ENCODE data around the gene IGLL1.
"Not testable (repeated sequence)": the region's sequence is repeated elsewhere in the genome, so short reads cannot be mapped to it uniquely, and the experiment has no call there.

Gene IGLL1

GRCh38 chr22:23540837-23541236, 39.3 kb downstream of the IGLL1 start:
- not testable (repeated sequence) for DNase-seq (ENCODE audit: low read depth)

GRCh38 chr22:23539839-23540198, 40.3 kb downstream of the IGLL1 start:
- DNase-seq (ENCODE audit: low read depth), result not testable (repeated sequence)

DNA sequence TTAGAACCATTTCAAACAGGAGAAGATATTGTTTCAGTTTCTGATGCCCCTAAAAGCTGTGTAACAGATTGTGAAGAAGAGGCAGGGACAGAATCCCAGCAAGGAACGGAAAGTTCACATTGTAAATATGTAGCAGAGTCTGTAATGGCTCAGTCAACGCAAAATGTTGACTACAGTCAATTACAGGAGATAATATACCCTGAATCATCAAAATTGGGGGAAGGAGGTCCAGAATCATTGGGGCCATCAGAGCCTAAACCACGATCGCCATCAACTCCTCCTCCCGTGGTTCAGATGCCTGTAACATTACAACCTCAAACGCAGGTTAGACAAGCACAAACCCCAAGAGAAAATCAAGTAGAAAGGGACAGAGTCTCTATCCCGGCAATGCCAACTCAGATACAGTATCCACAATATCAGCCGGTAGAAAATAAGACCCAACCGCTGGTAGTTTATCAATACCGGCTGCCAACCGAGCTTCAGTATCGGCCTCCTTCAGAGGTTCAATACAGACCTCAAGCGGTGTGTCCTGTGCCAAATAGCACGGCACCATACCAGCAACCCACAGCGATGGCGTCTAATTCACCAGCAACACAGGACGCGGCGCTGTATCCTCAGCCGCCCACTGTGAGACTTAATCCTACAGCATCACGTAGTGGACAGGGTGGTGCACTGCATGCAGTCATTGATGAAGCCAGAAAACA, 40.8 kb downstream of the IGLL1 start:
- DNase-seq (ENCODE audit: low read depth), result peak; percentile 49

DNA sequence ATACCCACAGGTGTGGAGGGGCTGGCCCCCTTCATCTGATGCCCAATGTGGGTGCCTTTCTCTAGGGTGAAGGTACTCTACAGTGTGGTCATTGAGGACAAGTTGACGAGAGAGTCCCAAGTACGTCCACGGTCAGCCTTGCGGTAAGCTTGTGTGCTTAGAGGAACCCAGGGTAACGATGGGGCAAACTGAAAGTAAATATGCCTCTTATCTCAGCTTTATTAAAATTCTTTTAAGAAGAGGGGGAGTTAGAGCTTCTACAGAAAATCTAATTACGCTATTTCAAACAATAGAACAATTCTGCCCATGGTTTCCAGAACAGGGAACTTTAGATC, 41.4 kb downstream of the IGLL1 start:
- DNase-seq (ENCODE audit: low read depth), result not testable (repeated sequence)

DNA sequence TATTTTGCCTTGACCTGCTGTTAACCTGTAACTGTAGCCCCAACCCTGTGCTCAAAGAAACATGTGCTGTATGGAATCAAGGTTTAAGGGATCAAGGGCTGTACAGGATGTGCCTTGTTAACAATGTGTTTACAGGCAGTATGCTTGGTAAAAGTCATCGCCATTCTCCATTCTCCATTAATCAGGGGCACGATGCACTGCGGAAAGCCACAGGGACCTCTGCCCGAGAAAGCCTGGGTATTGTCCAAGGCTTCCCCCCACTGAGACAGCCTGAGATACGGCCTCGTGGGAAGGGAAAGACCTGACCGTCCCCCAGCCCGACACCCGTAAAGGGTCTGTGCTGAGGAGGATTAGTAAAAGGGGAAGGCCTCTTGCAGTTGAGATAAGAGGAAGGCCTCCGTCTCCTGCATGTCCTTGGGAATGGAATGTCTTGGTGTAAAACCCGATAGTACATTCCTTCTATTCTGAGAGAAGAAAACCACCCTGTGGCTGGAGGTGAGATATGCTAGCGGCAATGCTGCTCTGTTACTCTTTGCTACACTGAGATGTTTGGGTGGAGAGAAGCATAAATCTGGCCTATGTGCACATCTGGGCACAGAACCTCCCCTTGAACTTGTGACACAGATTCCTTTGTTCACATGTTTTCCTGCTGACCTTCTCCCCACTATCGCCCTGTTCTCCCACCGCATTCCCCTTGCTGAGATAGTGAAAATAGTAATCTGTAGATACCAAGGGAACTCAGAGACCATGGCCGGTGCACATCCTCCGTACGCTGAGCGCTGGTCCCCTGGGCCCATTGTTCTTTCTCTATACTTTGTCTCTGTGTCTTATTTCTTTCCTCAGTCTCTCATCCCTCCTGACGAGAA, 42.0 kb downstream of the IGLL1 start:
- not testable (repeated sequence) for DNase-seq (ENCODE audit: low read depth)

GRCh38 chr22:23537416-23537815, 42.7 kb downstream of the IGLL1 start:
- no peak for DNase-seq (ENCODE audit: low read depth)

GRCh38 chr22:23536821-23537345, 43.2 kb downstream of the IGLL1 start:
- no peak for DNase-seq (ENCODE audit: low read depth)

DNA sequence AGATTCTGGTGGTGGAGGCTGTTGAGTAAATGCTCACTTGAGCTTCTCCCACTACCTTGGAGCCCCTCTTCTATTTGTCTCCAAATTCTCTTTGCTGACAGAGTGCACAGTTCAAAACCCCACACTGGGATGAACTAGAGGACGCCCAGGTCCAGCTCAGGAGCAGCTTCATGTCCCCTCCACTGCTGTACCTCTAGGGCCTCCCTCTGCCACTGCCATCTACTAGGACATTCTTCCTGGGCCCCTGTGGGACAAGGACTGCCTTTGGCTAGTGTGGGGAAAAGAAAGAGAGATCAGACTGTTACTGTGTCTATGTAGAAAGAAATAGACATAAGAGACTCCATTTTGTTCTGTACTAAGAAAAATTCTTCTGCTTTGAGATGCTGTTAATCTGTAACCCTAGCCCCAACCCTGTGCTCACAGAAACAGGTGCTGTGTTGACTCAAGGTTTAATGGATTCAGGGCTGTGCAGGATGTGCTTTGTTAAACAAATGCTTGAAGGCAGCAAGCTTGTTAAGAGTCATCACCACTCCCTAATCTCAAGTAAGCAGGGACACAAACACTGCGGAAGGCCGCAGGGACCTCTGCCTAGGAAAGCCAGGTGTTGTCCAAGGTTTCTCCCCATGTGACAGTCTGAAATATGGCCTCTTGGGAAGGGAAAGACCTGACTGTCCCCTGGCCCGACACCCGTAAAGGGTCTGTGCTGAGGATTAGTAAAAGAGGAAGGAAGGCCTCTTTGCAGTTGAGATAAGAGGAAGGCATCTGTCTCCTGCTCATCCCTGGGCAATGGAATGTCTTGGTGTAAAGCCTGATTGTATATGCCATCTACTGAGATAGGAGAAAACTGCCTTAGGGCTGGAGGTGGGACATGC, 44.1 kb downstream of the IGLL1 start:
- not testable (repeated sequence) for DNase-seq (ENCODE audit: low read depth)

- DNase-seq (ENCODE audit: low read depth), result no peak
These were observed 45.0 kb downstream of the IGLL1 start for GRCh38 chr22:23534851-23535717.

GRCh38 chr22:23534201-23534850, 45.8 kb downstream of the IGLL1 start:
- DNase-seq (ENCODE audit: low read depth), result no peak

GRCh38 chr22:23533771-23534191, 46.3 kb downstream of the IGLL1 start:
- DNase-seq (ENCODE audit: low read depth), result no peak

DNA sequence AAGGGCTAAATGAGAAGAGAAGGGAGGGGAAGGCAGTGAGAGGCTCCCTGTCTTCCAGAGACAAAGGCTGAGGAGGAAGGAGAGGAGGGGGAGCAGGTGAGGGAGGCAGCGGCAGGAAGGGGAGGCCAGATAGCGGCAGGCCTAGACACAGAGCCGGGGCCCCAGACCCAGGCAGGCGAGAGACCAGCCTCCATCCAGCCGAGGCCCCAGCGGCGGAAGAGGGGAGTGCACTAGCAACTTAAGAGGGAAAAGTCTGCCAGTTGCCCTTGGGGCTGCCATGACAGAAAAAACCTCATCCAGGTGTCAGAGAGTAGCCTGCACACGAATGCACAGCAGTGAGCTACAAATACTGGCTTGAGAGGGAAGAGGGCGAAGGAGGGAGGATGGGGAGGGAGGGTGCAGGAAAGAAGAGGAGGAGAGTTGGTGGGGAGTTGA, 46.7 kb downstream of the IGLL1 start:
- DNase-seq (ENCODE audit: low read depth), result no peak

DNA sequence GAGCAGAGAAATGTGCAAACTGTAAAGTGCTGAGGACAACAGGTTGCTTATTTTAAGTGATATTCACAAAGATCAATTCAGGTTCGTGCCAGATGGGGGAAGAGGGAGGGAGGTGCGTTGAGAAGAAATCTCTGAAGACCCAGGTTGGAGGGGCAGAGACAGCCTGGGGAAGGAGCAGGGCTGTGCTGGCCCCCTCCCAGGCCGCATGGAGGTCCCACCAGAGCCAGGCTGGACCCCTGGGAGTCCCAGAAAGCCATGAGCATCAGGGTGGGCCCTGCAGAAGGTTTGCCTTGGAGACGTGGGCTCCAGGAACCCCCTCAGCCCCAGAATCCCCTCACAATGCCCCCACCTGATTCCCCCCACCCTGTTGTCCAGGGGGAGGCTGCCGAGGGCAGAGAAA, 47.4 kb downstream of the IGLL1 start:
- DNase-seq (ENCODE audit: low read depth), result no peak

DNA sequence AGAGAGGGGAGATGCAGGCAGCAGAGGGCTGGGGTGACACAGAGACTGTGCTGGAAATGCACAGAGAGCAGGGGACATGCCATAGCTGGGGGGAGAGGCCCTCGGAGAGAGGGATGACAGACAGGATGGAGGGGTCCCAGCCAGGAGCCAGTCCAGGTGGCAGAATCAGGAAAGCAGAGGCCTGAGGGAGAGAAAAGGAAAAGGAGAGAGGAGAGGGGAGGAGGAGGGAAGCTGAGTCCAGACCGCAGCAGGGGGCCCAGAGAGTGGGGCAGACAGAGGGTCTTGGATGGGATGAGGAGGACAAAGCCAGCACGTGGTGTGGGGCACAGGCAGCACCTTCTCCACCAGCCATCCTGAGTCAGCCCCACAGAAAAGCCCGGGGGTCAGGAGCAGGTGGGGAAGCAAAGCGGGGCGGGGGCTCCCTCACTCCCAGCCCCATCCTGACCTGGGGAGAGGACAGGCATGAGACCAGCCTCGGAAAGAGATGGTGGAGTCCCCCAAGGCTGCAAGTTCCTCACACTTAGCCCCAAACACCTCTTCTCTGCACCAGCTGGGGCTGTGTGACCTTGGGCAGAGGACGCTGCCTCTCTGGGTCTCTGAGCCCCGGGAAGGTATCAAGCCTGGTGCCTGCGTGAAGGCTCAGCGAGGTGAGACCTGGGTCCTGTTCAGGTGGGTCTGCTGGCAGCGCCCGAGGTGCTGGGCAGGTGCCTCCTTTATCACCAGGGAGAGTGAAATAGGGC, 48.0 kb downstream of the IGLL1 start:
- no peak for DNase-seq (ENCODE audit: low read depth)

DNA sequence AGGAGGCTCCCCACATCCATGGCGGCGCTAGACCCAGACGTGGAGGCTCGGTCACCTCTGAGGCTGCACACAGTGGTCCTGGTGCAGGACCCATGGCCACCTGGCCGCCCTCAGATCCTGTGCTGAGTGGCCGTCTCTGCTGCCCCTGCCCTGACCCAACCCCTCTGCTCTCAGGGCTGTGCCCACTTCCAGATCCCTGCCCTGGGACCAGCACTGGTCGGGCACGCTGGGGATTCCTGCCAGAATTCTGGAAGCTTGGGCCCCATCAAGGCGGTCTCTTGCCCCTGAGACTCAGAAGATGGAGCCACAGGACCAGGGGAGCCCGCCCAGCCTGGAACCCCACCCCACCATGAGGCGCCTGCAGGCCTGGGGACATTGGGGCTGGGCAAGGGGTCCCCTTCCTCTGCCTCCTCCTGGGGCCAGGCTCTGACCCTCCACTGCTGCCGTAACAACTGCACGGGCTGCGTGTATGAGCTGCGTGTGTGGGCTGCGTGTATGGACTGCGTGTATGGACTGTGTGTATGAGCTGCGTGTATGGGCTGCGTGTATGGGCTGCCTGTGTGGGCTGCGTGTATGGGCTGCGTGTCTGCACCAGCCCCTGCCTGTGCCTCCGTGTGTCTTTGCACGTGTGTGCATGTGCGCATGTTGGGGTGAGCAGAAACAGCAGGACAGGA, 48.7 kb downstream of the IGLL1 start:
- DNase-seq (ENCODE audit: low read depth), result no peak

DNA sequence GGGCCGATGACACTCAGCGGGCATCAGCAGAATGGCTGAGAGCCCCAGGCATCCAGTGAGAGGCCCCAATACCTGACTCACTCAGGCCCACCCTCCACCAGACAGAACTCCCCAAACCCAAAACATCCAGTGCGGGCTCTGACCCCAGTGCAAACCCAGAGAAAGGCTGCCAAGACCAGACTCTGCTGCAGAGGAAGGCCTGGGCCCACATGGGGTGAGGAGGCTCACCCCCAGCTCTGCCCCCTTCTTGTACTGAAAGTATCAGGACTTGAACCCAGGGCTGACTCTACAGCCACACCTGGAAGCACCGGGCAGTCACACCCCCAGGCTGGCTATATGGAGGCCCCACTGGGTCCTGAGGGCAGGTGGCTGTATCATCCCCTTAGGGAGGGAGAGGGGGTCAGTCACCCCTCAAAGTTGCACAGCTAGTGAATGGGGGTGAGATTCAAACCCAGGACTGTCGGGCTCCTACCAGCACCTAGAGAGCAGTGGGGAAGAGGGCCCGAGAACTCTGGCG, 49.3 kb downstream of the IGLL1 start:
- no peak for DNase-seq (ENCODE audit: low read depth)

GRCh38 chr22:23530106-23530505, 50.0 kb downstream of the IGLL1 start:
- no peak for DNase-seq (ENCODE audit: low read depth)

DNA sequence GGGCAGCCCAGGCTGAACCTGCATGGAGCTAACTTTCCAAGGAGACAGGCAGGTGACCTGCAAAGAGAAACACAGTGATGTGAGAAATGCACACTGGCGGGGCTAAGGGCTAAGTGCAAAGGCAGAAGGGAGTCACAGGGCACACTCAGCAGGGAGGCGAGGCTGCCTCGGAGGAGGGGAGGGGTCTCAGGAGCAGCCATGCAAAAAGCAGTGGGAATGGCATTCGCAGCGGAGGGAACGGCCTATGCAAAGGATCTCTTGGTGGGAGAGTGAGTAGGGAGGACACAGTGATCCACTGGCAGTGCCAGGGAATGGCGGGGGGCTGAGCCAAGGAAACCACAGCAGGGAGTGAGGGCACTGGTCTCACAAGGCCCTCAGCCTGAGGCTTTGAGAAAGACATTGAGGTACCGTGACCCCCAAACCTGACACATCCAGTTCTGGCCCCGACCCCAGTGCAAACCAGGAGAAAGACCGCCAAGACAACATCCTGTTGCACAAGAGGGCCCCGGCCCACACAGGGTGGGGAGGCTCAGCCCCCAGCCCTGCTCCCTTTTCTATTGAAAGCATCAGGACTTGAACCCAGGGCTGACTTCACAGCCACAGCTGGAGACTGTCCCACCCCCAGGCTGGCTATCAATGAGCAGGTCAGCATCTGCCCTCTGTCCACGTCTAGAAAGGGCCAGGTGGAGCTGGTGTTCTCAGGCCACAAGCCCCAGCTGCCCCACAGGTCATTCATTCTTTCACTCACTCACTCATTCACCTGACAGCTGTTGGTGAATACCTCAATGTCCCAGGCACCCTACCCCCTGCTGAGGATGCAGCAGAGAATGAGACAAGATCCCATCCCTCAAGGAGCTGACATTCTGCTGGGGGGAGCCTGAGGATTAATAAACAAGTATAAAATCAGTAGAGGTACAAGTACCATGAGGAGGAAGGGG, 50.7 kb downstream of the IGLL1 start:
- DNase-seq (ENCODE audit: low read depth), result no peak

Data from stimulated activated CD8-positive, alpha-beta memory T cell treated with anti-CD3 and anti-CD28 coated beads, Interleukin-12 subunit alpha, Interleukin-12 subunit beta, amount 100 ng/mL, for 1 hour (primary cell).